Testis (tissue), 3 donors: ENCODE measurements around the gene DPH6. TPM values are rescaled to one million over a fixed set of nuclear protein-coding genes. Genes with fewer than 3 reads are reported as not detected.

Experiments used
- DNase-seq: peaks from one replicate; pipeline ENCODE4 v3.0.0-alpha.2; 2019
- H3K27ac ChIP-seq, 2 donors: fragments of 200-600 bp; sonication (generic); one replicate each; pipeline ENCODE4 v1.5.1; 2019
- H3K27me3 ChIP-seq: fragments of 200-600 bp; sonication (generic); one replicate; pipeline ENCODE4 v1.5.1; 2019
- H3K36me3 ChIP-seq: fragments of 200-600 bp; sonication (generic); one replicate; pipeline ENCODE4 v1.5.1; 2017; ENCODE audit warnings: low read depth; ENCODE audit errors: missing control alignments
- H3K4me1 ChIP-seq: fragments of 200-600 bp; sonication (generic); one replicate; pipeline ENCODE4 v1.5.1; 2019
- H3K4me3 ChIP-seq, 2 donors: fragments of 200-600 bp; sonication (generic); one replicate each; pipeline ENCODE4 v1.5.1; 2017 to 2019
- H3K9me3 ChIP-seq: fragments of 200-600 bp; sonication (generic); one replicate; pipeline ENCODE4 v1.5.1; 2017
- POLR2A ChIP-seq: fragments of 450-650 bp; IDR thresholded peaks from one replicate; pipeline ENCODE4 v1.6.1; 2017; ENCODE audit warnings: antibody characterized with exemption, mild to moderate bottlenecking, moderate library complexity
- WGBS, 2 donors: methylation state at CpG; one replicate each; pipeline ENCODE4 v1.1.5; 2018; 5-methylcytosine and 5-hydroxymethylcytosine counted together
- intact Hi-C: fragments of 100-400 bp; cut with DNase I; formaldehyde crosslinking; loops from one replicate; pipeline ENCODE4 v1.15.1; 2023; ENCODE audit warnings: low total_unique reads
- polyA plus RNA-seq: library from polyadenylated mRNA; stranded (reverse); fragments of 350-450 nt; fragmentation: Illumina TruSeq; extraction: RNeasy Lipid Tissue Mini Kit (QIAGEN cat#74804); gene quantifications from one replicate; pipeline ENCODE4 v1.2.3, GENCODE V29; 2014; ENCODE audit warnings: low read depth, low replicate concordance; ENCODE audit not compliant: insufficient read depth
- total RNA-seq, 2 donors: library from RNA; depleted of rRNA; stranded (reverse); fragments of >200 nt; gene quantifications; one replicate each; pipeline ENCODE4 v1.2.3, GENCODE V29; 2016
- TF ChIP-seq, protein P1 (sequence below), 3 experiments: fragments of 450-650 bp in 2 of 3; fragments of 200-600 bp in 1 of 3; sonication (generic) in 1 of 3; IDR thresholded peaks; one replicate each; pipeline ENCODE4 v1.5.1; 2016 to 2019; ENCODE audit warnings: antibody characterized with exemption in 3 of 3, mild to moderate bottlenecking in 2 of 3, moderate library complexity in 1 of 3

DPH6 gene
- total and polyA plus RNA-seq, 3 donors from 2014 or later: 11.6 to 37.2 (median 30.8) TPM

- intact Hi-C loops: no loop called here
- Histone ChIP-seq H3K27ac (no peak overlapping the region), H3K9me3 (no peaks in the 10 kb centered on the region), H3K36me3 (no peaks in the 10 kb centered on the region), H3K4me1 (no peaks in the 10 kb centered on the region), H3K4me3 (no peak overlapping the region), H3K27me3 (no peaks in the 10 kb centered on the region)
- TF ChIP-seq POLR2A: no peak
- TF ChIP-seq, protein P1, sequence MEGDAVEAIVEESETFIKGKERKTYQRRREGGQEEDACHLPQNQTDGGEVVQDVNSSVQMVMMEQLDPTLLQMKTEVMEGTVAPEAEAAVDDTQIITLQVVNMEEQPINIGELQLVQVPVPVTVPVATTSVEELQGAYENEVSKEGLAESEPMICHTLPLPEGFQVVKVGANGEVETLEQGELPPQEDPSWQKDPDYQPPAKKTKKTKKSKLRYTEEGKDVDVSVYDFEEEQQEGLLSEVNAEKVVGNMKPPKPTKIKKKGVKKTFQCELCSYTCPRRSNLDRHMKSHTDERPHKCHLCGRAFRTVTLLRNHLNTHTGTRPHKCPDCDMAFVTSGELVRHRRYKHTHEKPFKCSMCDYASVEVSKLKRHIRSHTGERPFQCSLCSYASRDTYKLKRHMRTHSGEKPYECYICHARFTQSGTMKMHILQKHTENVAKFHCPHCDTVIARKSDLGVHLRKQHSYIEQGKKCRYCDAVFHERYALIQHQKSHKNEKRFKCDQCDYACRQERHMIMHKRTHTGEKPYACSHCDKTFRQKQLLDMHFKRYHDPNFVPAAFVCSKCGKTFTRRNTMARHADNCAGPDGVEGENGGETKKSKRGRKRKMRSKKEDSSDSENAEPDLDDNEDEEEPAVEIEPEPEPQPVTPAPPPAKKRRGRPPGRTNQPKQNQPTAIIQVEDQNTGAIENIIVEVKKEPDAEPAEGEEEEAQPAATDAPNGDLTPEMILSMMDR (IDR thresholded peaks at IDR 0.05): no peak
- DNase-seq: no peak
Measured at GRCh38 chr15:35376707-35377106, 169.3 kb downstream of the DPH6 start.

DNA sequence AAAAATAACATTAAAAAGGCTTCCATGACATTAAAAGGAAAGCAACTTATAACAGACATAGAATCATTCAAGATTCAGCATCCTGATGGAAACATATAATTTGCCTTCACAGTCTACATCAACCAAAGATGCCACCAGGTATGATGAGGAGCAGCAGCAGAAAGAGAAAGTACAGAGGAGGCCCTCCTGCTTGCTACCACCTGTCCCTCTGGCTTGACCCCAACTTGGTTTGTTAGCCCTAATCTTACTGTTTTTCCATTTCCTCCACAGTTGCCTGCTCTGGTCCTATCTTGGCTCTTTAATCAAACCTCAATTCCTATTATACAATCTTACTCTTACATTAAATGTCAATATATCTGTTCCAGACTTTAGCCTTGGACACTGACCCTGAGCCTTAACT is 171.3 kb downstream of the DPH6 start:
- intact Hi-C loops: no loop called here
- TF ChIP-seq, protein P1 (IDR thresholded peaks at IDR 0.05): no peak
- TF ChIP-seq POLR2A: no peak
- no peaks in the 10 kb centered on the region for H3K27me3 ChIP-seq
- no peak overlapping the region for H3K4me3 ChIP-seq
- H3K4me1 ChIP-seq: no peaks in the 10 kb centered on the region
- no peaks in the 10 kb centered on the region for H3K36me3 ChIP-seq
- no peak for DNase-seq
- no peaks in the 10 kb centered on the region for H3K9me3 ChIP-seq
- H3K27ac ChIP-seq: no peak overlapping the region

- Histone ChIP-seq H3K36me3 (no peaks in the 10 kb centered on the region), H3K9me3 (no peaks in the 10 kb centered on the region), H3K27ac (no peak overlapping the region), H3K4me3 (no peak overlapping the region), H3K4me1 (no peaks in the 10 kb centered on the region), H3K27me3 (no peaks in the 10 kb centered on the region)
- intact Hi-C loops: no loop called here
- no peak for DNase-seq
- TF ChIP-seq, protein P1 (IDR thresholded peaks at IDR 0.05): no peak
- TF ChIP-seq POLR2A: no peak
Measured at GRCh38 chr15:35362195-35362829, 183.7 kb downstream of the DPH6 start.

- H3K9me3 ChIP-seq: no peaks in the 10 kb centered on the region
- no peaks in the 10 kb centered on the region for H3K27me3 ChIP-seq
- WGBS, 2 donors: 95 to 100% methylated on average over 1 to 5 of the region's 5 CpGs
- no peak for TF ChIP-seq POLR2A
- TF ChIP-seq, protein P1 (IDR thresholded peaks at IDR 0.05): no peak
- no peak overlapping the region for H3K4me3 ChIP-seq
- H3K36me3 ChIP-seq: no peaks in the 10 kb centered on the region
- H3K27ac ChIP-seq: no peak overlapping the region
- intact Hi-C loops: no loop called here
- no peak for DNase-seq
- no peaks in the 10 kb centered on the region for H3K4me1 ChIP-seq
Measured at GRCh38 chr15:35358824-35359223, 187.1 kb downstream of the DPH6 start.

GRCh38 chr15:35351059-35351458 is 194.9 kb downstream of the DPH6 start:
- TF ChIP-seq POLR2A: no peak
- TF ChIP-seq, protein P1 (IDR thresholded peaks at IDR 0.05): no peak
- no peaks in the 10 kb centered on the region for H3K4me1 ChIP-seq
- H3K9me3 ChIP-seq: no peaks in the 10 kb centered on the region
- H3K27me3 ChIP-seq: no peaks in the 10 kb centered on the region
- H3K4me3 ChIP-seq: no peak overlapping the region
- no peak overlapping the region for H3K27ac ChIP-seq
- intact Hi-C loops: no loop called here
- H3K36me3 ChIP-seq: no peaks in the 10 kb centered on the region
- no peak for DNase-seq
